Measurements from ENCODE around the gene MAGI2.
"Not testable (repeated sequence)": the region's sequence is repeated elsewhere in the genome, so short reads cannot be mapped to it uniquely, and the experiment has no call there.

MAGI2 gene

GRCh38 chr7:78254726-78255055 lies 1198.8 kb downstream of the MAGI2 start:
- no peak overlapping the region for H3K27ac ChIP-seq

GRCh38 chr7:78253850-78254725 lies 1199.4 kb downstream of the MAGI2 start:
- no peak overlapping the region for H3K27ac ChIP-seq
- no peak for TF ChIP-seq CTCF (conservative IDR thresholded peaks at IDR 0.05)

More at GRCh38 chr7:78254726-78255055, 1198.8 kb downstream of the MAGI2 start:
- no peak for TF ChIP-seq CTCF (conservative IDR thresholded peaks at IDR 0.05)

GRCh38 chr7:78248867-78249266 lies 1204.6 kb downstream of the MAGI2 start:
- no peak for TF ChIP-seq CTCF (conservative IDR thresholded peaks at IDR 0.05)
- no peak overlapping the region for H3K27ac ChIP-seq

- TF ChIP-seq CTCF (conservative IDR thresholded peaks at IDR 0.05): no peak
- H3K27ac ChIP-seq: no peak overlapping the region
These were observed 1205.4 kb downstream of the MAGI2 start for GRCh38 chr7:78247910-78248689.

GRCh38 chr7:78240179-78240578 lies 1213.3 kb downstream of the MAGI2 start:
- not testable (repeated sequence) for H3K27ac ChIP-seq

GRCh38 chr7:78234634-78235033 lies 1218.8 kb downstream of the MAGI2 start:
- H3K27ac ChIP-seq: no peak overlapping the region
- no peak for TF ChIP-seq CTCF (conservative IDR thresholded peaks at IDR 0.05)

GRCh38 chr7:78232806-78233205 lies 1220.7 kb downstream of the MAGI2 start:
- no peak for TF ChIP-seq CTCF (conservative IDR thresholded peaks at IDR 0.05)
- no peak overlapping the region for H3K27ac ChIP-seq
